ENCODE data around the gene RNF227.
"Not testable (repeated sequence)": the region's sequence is repeated elsewhere in the genome, so short reads cannot be mapped to it uniquely, and the experiment has no call there.

The RNF227 gene

GRCh38 chr17:7873051-7873450 lies 43.0 kb downstream of the RNF227 start:
- H3K27ac ChIP-seq = no peak overlapping the region
- no peak for TF ChIP-seq CTCF (IDR thresholded peaks at IDR 0.05; ENCODE audit: low read depth, low read length, missing control alignments)

GRCh38 chr17:7867881-7868329 lies 48.2 kb downstream of the RNF227 start:
- in situ Hi-C loops (cut with HindIII; ENCODE audit: low pct_ligation_motif_present, low sequenced_read_pairs) = no loop called here
- Histone ChIP-seq H3K27me3 (replicated peaks) (no peaks in the 10 kb centered on the region), H3K4me3 (ENCODE audit: low read depth, low read length) (no peak overlapping the region), H3K27ac (no peak overlapping the region), H3K36me3 (replicated peaks) (peaks cover 3% of the 10 kb centered on the region)
- no peak for DNase-seq
- no peak for TF ChIP-seq CTCF (IDR thresholded peaks at IDR 0.05; ENCODE audit: low read depth, low read length, missing control alignments)

More at GRCh38 chr17:7873051-7873450, 43.0 kb downstream of the RNF227 start:
- no peak for DNase-seq
- Histone ChIP-seq H3K36me3 (replicated peaks) (peaks cover 3% of the 10 kb centered on the region), H3K4me3 (ENCODE audit: low read depth, low read length) (no peak overlapping the region), H3K27me3 (replicated peaks) (no peaks in the 10 kb centered on the region)
- in situ Hi-C loops (cut with HindIII; ENCODE audit: low pct_ligation_motif_present, low sequenced_read_pairs) = no loop called here

- no peaks in the 10 kb centered on the region for H3K27me3 ChIP-seq (replicated peaks)
- in situ Hi-C loops (cut with HindIII; ENCODE audit: low pct_ligation_motif_present, low sequenced_read_pairs) = no loop called here
- H3K36me3 ChIP-seq (replicated peaks) = peaks cover 6% of the 10 kb centered on the region
- H3K4me3 ChIP-seq (ENCODE audit: low read depth, low read length) = no peak overlapping the region
- H3K27ac ChIP-seq = no peak overlapping the region
- no peak for DNase-seq
- TF ChIP-seq CTCF (IDR thresholded peaks at IDR 0.05; ENCODE audit: low read depth, low read length, missing control alignments) = no peak
These were observed 51.0 kb downstream of the RNF227 start for GRCh38 chr17:7864995-7865650.

GRCh38 chr17:7864384-7864783 lies 51.7 kb downstream of the RNF227 start:
- DNase-seq; H3K36me3 ChIP-seq (replicated peaks); H3K4me3 ChIP-seq (ENCODE audit: low read depth, low read length); H3K27ac ChIP-seq; H3K27me3 ChIP-seq (replicated peaks); in situ Hi-C loops (cut with HindIII; ENCODE audit: low pct_ligation_motif_present, low sequenced_read_pairs): not testable (repeated sequence)
